GM19025 (cell line): ENCODE data around the gene BHLHE40.

Experiments used
- ATAC-seq: cut with Tn5 transposase; IDR thresholded peaks from one replicate; pipeline ENCODE4 v1.9.1; 2021; ENCODE audit warnings: mild to moderate bottlenecking, low read depth, moderate library complexity; ENCODE audit not compliant: unreplicated experiment

Gene BHLHE40

DNA sequence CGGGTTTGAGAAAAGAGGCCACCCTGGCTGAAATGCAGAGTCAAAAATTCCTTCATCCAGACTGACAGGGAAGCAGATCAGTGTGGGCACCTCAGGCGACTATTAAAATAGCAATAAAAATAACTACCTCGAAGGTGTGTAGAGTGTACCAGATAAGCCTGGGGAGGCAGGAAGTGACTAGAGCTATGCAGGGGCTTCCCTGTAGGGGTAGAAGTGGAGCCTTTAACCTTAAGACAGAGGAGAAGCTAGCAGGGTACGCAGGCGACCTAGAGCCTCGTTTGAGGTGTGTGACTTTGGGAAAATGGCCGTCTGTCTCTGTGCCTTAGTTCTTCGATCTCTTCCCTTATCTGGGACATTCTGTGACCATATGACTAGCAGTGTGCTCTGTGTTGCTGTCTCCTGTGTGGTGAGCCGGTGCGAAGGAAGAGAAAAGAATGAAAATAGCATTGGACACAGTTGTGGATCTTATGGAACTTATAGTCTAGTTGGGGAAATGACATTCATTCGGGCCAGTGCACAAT, 17.6 kb downstream of the BHLHE40 start:
- no peak for ATAC-seq

GRCh38 chr3:4997946-4998345, 18.7 kb downstream of the BHLHE40 start:
- no peak for ATAC-seq

- no peak for ATAC-seq
Measured at GRCh38 chr3:4999531-5000184, 20.4 kb downstream of the BHLHE40 start.

DNA sequence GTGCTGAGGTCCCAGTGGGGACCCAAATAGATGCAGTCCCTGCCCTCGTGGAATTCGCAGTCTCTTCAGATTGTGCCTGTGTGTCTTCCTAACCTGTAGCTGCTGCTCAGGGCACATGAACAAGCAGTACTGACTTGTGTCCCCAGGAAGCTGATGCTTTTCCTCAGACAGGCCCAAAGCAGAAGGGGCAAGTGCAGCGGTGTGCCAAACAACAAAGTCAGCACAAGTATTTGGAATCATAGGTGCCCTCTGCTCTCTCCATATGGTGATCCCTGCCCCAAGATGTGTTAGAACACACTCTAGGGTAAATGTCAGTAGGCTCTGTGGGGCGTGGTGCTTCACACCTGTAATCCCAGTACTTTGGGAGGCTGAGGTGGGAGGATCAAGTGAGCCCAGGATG, 21.9 kb downstream of the BHLHE40 start:
- no peak for ATAC-seq

GRCh38 chr3:5001805-5002173, 22.6 kb downstream of the BHLHE40 start:
- ATAC-seq: no peak

GRCh38 chr3:5002174-5002870, 23.1 kb downstream of the BHLHE40 start:
- no peak for ATAC-seq

DNA sequence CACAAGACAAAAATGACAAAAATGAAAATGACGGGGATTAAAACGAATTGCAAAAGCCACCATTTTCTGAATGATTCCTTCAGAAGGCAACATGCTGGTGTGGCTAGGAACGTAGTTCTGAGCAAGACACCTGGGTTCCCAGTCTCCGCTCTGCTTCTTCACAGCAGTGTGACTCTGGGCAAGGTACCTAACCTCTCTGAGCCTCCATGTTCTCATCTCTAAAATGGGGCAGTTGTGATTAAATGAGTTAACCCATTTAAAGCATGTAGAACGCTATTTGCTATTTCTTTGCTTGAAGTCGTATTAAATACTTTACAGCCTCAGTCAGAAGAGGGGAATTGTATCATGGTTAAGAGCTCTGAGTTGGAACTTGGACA, 23.6 kb downstream of the BHLHE40 start:
- no peak for ATAC-seq

DNA sequence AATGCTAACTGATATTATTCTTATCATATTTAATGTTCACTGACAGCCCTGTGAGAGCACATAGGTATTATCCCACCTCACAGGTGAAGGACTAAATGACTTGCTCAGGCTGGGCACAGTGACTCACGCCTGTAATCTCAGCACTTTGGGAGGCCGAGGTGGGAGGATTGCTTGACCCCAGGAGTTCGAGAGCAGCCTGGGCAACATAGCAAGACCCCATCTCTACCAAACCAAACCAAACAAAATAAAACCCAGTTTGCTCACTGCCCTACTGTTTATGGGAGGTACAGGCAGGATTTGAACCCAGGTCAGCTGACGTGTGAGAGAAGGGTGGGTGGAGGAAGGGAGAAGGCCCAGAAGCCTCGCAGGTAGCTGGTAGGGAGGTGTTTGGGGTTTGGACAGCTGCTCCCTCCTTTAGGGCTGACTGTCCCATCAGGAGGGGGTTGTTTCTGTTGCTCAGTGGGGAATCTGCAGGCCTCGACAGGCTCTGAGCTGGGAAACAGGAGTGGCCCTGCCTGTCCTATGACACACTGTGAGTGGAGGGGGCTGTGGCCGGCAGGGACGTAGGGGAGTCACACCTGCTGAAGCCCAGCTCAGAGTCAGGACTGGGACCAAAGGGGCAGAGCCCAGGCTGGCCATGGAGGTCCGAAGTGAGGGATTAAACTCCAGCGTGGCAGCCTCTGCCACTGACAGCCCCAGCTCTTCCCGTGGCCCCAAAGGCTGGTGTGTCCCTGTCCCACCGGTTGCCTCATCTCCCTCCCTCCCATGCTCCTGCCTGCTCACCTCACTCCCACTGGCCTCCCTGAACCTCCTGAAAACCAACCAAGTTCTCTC, 25.3 kb downstream of the BHLHE40 start:
- no peak for ATAC-seq

- ATAC-seq: no peak
Measured at GRCh38 chr3:5005367-5005766, 26.1 kb downstream of the BHLHE40 start.

- peak; percentile 75 for ATAC-seq
Measured at GRCh38 chr3:5006755-5007202, 27.5 kb downstream of the BHLHE40 start.

DNA sequence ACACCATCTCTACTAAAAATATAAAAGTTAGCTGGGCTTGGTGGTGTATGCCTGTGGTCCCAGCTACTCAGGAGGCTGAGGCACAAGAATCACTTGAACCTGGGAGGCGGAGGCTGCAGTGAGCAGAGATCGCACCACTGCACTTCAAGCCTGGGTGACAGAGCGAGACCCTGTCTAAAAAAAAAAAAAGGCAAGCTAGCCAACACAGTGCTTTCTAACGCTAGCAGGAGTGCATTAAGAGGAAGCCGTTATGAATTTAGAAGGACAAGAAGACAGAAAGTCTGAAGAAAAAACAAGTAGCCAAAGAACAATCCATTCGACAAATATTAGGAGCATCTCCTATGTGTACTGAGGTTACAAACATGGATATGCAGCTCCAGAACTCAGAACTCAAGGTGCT, 28.6 kb downstream of the BHLHE40 start:
- no peak for ATAC-seq

GRCh38 chr3:5009506-5010109, 30.4 kb downstream of the BHLHE40 start:
- no peak for ATAC-seq

DNA sequence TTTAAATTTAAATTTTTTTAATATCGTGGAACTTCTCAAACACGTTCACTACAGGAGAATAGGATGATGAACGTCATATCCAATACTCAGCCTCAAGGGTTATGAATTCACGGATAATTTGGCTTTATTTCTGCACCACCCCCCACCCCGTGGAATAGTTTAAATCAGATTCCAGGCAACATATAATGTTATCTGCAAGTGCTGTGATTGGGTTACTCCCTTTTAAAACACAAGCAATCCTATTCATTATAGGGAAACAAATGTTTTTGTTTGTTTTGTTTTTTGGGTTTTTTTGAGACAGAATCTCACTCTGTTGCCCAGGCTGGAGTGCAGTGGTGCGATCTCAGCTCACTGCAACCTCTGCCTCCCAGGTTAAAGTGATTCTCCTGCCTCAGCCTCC, 30.9 kb downstream of the BHLHE40 start:
- ATAC-seq: no peak

GRCh38 chr3:5010706-5011554, 31.7 kb downstream of the BHLHE40 start:
- no peak for ATAC-seq

DNA sequence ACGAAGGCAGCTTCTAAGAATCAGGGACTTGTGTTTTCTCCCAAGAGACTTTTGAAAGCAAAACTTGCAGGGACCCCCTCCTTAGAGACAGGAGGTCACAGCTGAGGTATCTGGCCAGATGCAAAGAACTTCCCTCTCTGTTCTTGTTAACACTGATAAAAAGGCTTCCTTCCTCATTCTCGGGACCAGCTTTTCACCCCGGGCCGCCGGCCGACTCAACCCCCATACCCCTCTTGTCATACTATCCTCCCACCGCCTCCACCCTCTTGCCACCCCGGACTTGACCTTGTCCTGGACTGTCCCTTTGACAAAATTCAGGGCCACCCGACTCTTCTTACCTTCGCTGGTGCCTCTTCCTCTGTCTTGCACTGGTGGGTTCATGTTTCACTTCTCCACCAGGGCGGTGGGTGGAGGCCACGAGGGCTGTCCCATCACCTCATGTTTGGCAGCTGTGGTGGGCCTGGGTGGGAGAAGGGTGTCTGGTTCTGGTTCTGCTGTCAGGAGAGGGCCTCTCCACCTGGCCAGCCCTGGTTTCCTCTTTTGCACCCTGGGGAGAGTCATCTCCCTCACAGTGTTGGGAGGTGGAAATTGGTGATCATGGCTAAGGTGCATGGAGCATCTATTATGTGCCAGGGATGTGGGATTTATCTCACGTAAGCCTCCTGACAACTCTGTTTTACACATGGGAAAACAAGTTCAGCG, 32.5 kb downstream of the BHLHE40 start:
- ATAC-seq: peak; percentile 43

GRCh38 chr3:5012367-5012766, 33.1 kb downstream of the BHLHE40 start:
- ATAC-seq: no peak

DNA sequence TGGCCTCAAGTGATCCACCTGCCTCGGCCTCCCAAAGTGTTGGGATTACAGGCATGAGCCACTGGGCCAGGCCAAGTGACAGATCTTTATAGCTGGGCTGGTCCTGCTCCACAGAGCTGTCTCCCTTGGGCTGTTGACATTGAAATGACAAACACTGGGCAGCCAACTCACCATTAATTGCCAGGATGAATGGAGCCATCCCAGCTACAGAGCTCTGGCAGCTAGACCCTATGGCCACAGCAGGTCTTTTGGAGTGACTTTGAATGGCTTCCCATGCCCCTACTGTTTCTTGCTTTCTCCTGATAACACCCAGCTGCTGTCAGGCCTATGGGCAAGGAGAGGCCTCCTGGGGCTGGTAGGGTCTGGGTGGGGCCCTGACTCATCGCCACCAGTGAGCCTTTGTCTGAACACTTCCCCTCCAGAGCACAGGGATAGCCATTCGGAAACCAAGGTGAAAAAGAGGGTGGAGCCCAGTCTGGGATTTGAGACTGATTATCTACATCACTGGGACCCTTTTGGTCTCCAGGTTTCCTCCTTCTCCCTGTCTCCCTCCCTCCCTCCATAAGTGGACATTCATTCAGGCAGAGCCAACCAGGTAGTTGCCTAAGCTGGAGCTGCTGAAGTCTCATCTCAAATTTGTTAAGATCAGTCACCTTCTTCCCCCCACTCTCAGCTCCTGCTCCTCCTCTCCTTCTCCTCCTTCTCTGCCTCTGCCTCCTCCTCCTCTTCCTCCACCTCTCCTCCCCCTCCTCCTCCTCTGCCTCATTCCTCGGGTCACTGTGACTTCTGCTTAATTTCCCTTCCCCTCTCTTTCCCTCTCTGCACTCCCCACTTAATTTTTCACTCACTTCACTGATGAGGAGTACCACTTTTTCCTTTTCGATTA, 34.0 kb downstream of the BHLHE40 start:
- no peak for ATAC-seq

DNA sequence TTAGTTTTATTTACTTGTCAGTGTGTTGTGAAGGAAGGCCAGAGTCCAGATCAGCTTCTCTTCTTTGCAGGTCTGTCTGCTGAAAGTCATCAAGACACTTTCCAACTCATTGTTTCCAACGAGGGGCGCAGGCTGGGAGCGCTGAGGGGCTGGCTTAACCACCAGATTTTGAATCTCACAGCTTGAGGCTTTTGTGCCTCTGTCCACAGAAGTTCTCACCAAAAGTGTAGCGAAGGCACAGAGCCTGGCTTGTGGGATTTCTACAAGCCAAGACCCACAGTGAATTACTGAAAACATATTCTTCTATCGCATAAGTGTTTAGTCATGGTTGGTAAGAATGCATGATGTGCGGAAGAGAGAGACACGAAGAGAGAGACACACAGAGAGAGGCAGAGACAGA, 35.2 kb downstream of the BHLHE40 start:
- no peak for ATAC-seq
